ENCODE data around the gene APEH. TPM values are rescaled to one million over a fixed set of nuclear protein-coding genes. Genes with fewer than 3 reads are reported as not detected.

APEH gene
- total and polyA plus RNA-seq, 2 of the 4 experiments (the other 2 are of a cell fraction): 89.2 to 142 TPM

- H2BK20ac ChIP-seq (ENCODE audit: low read depth, low read length): no peak overlapping the region
- no peak overlapping the region for H3K56ac ChIP-seq (ENCODE audit: extremely low read depth, insufficient read depth, low read length)
- no peak overlapping the region for H4K91ac ChIP-seq (ENCODE audit: insufficient read depth, low read depth, low read length)
- H3K18ac ChIP-seq (ENCODE audit: low read depth, low read length): no peak overlapping the region
- H2AK9ac ChIP-seq (replicated peaks; ENCODE audit: low read depth, low read length, poor library complexity): no peak overlapping the region
- no peaks in the 10 kb centered on the region for H3K9me3 ChIP-seq (ENCODE audit: control insufficient read depth, insufficient read depth, low read length)
- peaks cover 4 to 21% of the 10 kb centered on the region in 2 experiments; a peak in 3 of 4 replicates for H3K79me1 ChIP-seq (ENCODE audit: low read depth in 1 of 2, low read length in 2 of 2)
- H2AK5ac ChIP-seq (ENCODE audit: low read depth, low read length): no peak overlapping the region
- H4K5ac ChIP-seq (ENCODE audit: low read depth, low read length): no peak overlapping the region
- no peak overlapping the region for H3K14ac ChIP-seq (replicated peaks; ENCODE audit: low read depth, low read length)
- no peak overlapping the region for H3K4me3 ChIP-seq (ENCODE audit: insufficient read depth, low read depth, low read length)
- H4K20me1 ChIP-seq (ENCODE audit: insufficient read depth, low read length): peaks cover 19% of the 10 kb centered on the region
- no peaks in the 10 kb centered on the region for H3K27me3 ChIP-seq (ENCODE audit: control insufficient read depth, insufficient read depth, low read length)
- H2BK120ac ChIP-seq (ENCODE audit: low read depth, low read length): no peak overlapping the region
- dilution Hi-C loops (cut with HindIII; ENCODE audit: low sequenced_read_pairs, unreplicated experiment) (no loop called here), in situ Hi-C loops (cut with MboI; ENCODE audit: low sequenced_read_pairs) (no loop called here), intact Hi-C loops (cut with micrococcal nuclease) (no loop called here)
- H2AFZ ChIP-seq (replicated peaks; ENCODE audit: low read length, poor library complexity): no peak overlapping the region
- peaks cover 22% of the 10 kb centered on the region for H3K36me3 ChIP-seq (ENCODE audit: control insufficient read depth, insufficient read depth, low read length)
- no peaks in the 10 kb centered on the region; the same call in 1 of the 2 replicates for H3K9me1 ChIP-seq (ENCODE audit: insufficient read depth, low read length)
- CTCF ChIA-PET: interaction anchor here (0.6 kb wide), 1 partner anchor 310 kb away, joined by 3 read pairs; no protein-coding TSS in a partner anchor
- 100% methylated on average over 6 of the region's 16 CpGs; no CpG with 5 or more reads in 1 of the 2 experiments for WGBS, 2 experiments (ENCODE audit: extremely low coverage in 2 of 2, insufficient read length in 1 of 2)
- POLR2A ChIA-PET (ENCODE audit: unreplicated experiment): no interaction called here
- H2BK15ac ChIP-seq (ENCODE audit: low read depth, low read length): no peak overlapping the region
- no TSS peak for BruUV-seq (replicated peaks)
- no peak for ATAC-seq (ENCODE audit: low read depth)
- no peak for TF ChIP-seq SMC3 (IDR thresholded peaks at IDR 0.05; ENCODE audit: low read depth, low read length)
- TF ChIP-seq, protein P1, sequence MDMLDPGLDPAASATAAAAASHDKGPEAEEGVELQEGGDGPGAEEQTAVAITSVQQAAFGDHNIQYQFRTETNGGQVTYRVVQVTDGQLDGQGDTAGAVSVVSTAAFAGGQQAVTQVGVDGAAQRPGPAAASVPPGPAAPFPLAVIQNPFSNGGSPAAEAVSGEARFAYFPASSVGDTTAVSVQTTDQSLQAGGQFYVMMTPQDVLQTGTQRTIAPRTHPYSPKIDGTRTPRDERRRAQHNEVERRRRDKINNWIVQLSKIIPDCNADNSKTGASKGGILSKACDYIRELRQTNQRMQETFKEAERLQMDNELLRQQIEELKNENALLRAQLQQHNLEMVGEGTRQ (IDR thresholded peaks at IDR 0.05; ENCODE audit: low read depth, low read length): no peak
- no peak overlapping the region for H3K23ac ChIP-seq (ENCODE audit: low read depth, low read length)
- no peak overlapping the region for H3K4ac ChIP-seq (ENCODE audit: low read depth, low read length)
- no peak overlapping the region for H3K27ac ChIP-seq (ENCODE audit: insufficient read depth, low read length)
- H4K8ac ChIP-seq (ENCODE audit: low read depth in 2 of 2, low read length in 2 of 2): no peak overlapping the region
- no peak overlapping the region for H3K9ac ChIP-seq (ENCODE audit: low read depth, low read length)
- peaks cover 6% of the 10 kb centered on the region for H3K4me1 ChIP-seq (ENCODE audit: control insufficient read depth, insufficient read depth, low read length)
- no peak for DNase-seq
- no peak overlapping the region for H2BK5ac ChIP-seq (ENCODE audit: low read depth, low read length, poor library complexity, severe bottlenecking)
- no peak overlapping the region for H3K4me2 ChIP-seq (ENCODE audit: low read depth, low read length)
Measured at GRCh38 chr3:49716691-49717210, 42.6 kb downstream of the APEH start.
